Inflammatory macrophage treated with lipopolysaccharide for 1 hour (primary cell): ENCODE measurements around the gene PRKCA.

Experiments used
- DNase-seq, 2 donors: peaks; one replicate each; pipeline ENCODE4 v3.0.0-alpha.2; 2020 to 2022

Gene PRKCA

DNA sequence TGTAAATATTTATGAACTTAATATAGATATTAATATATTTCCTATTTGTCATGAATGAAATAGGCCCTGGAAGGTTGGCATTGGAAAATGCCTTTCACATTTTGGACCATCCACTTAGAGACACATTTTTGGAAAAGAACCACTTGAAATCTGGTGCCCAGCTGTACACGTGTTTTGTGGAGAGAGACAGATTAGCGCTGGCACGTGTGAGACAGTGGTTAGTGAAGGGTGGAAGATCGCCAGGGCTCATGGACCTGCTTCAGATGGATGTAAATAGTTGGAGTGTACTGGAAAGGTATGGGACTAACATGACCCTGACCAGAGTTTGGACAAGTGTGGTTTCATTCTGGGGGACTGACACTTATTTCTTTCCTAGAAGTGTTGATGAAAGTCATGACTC, 222.9 kb downstream of the PRKCA start:
- no peak for DNase-seq

DNA sequence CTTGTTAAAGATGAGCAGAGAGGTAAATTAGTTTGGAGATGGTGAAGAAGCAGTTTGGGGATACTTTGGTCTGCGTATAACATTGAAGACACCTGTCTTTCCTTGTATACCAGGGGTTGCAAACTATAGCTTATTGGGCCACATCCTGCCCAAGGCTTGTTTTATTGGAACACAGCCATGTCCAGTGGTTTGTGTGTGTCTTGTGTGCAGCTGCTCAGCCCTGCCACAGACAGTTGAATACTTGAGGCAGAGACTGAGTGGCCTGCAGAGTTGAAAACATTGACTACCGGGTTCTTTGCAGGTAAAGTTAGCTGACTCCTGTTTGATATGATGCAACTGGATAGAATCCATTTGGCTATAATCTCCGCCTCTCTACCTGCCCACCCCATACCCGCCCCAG, 224.4 kb downstream of the PRKCA start:
- no peak for DNase-seq

DNA sequence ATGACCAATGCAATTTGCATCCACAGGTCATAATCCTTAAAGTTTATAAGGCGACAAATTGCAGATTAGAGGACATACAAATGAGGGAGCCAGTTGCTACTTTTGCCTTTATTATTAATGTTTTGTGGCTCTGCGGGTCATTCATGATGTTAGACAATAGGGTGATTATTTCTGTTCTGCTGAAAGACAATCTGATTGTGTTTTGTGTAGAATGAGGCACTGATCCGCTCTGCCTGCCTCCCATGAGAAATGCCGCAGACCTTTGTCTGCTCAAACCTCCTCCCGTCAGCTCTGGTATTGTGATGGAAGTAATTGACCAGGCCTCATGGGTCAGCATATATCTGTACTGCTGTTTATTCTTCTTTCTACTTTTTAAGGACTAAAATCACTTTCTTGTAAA, 224.9 kb downstream of the PRKCA start:
- no peak for DNase-seq

DNA sequence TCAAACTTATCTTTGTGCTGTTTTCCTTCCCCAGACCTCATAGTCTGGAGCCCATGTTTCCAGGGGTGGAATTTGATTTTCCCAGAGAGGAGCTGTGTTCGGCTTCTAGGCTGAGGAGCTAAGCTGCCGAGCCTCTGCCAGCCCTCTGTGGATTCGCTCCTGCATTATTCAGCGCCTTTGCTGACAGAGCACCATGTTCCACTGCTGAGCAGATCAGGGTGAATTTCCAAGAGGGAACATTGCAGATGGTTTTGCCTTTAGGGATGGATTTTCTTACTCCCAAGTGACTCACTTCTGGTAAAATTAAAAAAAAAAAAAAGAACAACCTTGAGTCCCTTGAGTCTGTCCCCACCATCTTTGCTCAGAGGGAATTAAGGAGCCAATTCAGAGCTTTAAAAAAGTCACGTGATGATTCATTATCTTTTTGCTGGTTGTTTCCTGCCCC, 229.5 kb downstream of the PRKCA start:
- DNase-seq: no peak

DNA sequence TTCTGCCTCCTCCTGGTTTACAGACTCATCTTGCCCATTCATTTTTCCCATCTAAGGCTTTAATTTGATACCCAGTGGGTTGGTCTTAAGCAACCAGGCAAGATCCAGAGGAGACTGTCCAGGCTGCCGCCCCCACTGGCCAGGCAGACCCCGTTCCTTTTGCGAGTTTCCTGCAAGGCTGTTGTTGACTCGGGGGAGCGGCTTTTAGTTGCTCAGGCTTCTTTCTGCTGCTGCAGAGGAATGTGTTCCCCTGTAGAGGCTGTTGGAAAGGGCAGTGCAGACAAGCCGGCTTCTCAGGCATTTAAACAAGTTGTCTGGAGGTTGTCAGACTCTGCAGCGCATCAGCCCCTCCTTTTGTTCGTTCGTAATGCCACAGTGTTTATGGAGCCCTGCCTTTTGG, 231.2 kb downstream of the PRKCA start:
- DNase-seq: no peak

DNA sequence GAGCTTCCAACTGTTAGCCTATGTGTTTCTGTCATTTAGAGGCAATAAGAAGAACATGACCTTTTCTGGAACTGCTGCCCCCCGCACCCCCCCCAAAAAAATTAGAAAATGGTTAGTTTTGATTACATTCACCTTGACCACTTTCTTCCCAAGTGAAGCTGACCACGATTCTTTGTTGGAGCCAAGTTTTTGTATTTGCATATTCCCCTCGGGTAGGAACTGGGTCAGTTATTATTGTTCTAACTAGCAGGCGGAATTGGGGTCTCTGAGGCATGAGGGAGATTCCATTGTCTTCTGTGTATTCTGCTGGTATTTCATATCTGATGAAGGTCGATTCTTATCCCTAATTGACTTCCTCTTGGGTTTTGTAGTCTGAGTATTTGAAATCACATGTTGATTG, 231.6 kb downstream of the PRKCA start:
- no peak for DNase-seq

DNA sequence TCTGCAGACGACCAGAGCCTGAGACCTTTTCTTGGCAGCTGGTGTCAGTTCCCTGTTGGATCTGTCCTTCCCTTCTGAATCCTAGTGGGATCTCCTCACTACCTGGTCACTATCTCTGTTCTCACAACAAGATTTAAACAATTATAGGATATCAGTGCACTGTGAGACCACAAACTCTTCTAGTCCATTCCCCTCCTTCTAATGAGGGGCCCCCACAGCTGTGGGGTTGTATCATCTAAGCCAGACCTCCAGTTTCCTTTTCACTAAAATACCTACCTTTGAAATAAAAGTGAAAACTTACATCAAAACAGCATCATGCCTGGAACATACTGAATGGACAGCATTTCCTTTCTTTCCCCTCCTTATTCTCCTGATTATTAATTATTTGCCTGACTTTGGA, 233.2 kb downstream of the PRKCA start:
- DNase-seq: no peak

DNA sequence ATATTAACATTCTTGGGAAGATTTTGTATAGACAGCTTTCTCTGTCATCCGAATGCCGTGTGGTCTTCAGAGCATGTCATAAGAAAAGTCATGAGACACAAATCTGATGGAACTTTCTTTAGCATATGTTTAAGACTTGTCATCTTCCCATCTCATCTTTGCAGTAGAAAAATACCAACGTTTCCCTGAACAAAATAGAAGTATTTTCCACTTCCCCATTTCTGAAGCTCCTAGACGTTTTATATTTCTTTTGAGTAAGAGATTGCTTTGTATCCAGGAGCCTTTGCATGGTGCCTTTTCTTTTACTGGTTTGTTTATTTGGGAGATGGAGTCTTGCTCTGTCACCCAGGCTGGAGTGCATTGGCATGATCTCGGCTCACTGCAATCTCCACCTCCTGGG, 235.1 kb downstream of the PRKCA start:
- no peak for DNase-seq

DNA sequence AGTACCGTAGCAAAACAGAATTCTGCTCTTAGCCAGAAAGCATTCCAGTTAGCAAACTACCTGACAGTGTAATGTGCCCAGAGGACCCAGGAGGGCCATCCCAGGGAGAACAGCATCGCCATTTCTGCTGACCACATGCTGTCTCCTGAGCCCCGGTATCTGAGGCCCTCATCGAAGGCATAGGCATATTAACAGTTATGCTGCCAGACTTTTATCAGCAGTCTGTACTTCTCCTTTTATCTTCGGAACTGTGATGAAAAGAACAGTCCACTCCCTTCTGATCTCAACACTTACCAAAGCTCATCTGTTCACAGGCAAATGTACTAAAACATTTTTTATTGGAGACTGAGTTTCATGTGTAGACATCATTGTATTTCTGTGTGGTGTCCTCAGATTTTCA, 236.4 kb downstream of the PRKCA start:
- peak in 1 of 2 donors; percentile 4 for DNase-seq

DNA sequence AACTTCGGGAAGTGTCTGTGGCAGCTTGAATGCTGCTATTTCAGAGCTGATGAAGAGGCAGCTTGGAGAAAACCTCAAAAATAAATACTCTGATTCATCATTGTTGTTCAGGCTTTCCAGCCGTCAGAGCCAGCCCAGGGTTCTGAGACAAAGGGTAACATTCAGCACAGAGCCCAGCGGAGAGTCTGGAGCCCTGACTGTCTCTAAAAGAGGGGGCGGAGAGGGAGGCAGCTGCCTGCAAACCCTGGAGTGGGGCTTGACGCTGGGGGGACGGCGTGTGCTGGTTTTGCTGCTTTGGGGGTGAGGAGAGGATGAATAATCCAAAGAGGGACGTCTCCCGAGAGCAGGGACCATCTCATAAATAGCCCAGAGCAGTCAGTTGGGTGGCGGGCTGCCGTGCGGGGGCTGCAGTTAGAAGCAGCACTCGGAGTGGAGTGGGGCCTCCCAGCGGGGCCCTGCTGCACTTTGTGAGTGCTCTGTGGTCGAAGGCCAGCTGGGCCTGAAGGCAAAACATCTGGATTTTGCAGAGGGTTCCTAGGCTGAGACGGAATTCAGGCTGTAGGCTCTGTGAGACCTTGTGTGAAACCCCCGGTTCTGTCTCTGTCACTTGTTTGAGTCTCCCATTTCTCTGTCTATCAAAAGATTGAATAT, 237.8 kb downstream of the PRKCA start:
- no peak for DNase-seq

DNA sequence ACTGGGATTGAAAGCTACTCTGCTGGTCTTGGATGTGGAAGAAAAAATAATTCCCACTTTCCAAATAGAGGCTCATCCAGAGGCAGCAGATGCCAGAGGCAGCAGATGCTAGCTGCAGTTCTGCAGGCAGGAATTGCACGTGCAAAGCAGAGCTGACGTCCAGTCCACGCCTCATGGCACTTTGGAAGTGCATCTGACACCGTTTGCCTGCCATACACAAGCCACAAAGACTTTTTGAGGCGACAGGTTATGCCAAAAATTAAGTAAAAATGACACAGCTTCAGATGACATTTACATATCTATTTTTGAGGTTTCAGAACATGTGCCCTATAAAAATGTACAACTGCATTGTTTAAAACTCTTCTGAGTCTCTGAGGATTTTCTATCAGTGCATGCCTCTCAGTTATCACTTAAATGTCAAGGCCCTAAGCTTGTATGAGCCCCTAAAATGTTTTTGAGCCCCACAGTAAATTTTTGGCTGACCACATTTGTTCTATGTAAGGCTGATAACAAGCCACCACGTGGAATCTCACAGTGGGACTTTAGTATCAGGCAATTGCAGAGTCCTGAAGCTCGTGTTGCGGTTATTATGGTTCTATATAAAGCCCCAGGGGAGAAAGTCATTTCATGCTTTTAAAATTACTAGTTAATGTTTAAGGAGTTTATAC, 239.2 kb downstream of the PRKCA start:
- DNase-seq: no peak

DNA sequence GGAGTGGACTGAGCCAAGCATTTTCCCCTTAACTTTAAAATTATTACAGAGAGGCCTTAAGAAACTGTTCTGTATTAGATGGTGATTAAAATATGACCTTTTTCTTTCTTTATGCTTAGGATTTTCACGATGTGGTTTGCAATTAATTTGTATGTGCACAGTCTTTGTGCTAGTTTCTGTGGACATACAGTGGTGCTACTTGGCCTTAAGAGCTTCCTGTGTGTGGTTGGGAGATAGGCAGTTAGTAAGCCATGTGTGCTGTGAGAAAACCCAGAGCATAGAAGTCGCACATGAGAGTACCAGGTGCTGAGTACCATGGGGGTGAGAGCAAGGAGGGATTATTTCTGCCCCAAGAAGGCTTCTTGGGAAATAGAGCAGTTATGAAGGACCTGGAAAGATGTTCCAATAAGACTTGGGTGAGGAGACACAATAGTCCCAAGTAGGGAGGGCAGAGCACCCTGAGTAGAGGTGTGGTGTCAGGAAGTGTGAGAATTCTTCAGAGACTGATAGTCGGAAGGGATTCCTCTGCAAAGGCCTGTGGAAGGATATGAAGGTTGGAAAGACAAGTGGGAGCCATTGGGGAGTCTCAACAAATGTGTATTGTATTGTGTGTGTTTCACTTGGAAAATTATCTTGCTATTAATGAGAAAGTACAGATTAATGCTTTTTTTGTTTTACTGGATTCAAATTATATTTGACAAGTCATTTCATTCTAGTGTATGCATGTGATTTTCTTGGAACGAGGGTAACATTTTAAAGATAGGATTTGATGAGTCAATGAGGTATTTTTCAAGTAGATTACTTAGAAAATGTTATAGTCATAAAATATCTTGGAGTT, 239.9 kb downstream of the PRKCA start:
- DNase-seq: no peak

DNA sequence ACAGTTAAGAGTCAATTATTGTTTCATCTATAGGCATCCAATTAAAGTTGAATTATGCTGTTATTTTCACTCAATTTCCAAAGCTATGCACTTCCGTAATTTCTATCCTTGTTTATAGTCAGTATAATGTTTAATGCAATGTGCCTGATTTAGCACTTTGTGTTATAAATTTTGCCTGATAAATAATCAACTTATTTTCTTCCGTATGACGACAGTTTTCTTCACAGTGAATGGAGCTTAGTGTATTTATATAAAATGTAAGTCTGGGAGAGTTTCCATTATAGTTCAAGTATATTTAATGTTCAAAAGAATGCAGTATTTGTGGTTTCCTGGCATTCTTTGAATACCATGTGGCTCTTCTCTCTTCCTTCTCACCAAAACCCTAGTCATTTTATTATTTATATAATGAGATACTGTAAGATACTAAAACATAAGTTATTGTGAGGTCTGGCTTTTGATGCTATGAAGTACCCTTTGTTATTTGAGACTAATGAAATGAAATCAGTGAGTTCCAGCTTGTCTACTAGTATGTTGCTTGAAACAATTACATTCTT, 240.6 kb downstream of the PRKCA start:
- no peak for DNase-seq

DNA sequence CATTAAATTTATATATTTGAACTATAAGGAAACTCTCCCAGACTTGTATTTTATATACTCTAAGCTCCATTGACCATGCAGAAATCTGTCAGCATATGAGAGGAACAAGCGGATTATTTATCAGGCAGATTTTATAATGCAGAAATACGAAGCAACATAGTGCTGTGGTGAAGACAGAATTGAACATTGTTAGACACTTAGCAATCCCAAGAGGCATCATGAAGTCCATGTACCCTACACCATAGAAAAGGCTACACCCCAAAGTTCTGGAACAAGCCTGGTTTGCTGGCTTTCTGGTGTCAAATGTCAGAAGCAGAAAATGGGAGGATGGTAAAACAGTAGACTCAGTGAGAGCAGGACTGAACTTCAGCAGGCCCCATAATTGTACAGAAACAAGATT, 241.1 kb downstream of the PRKCA start:
- no peak for DNase-seq

DNA sequence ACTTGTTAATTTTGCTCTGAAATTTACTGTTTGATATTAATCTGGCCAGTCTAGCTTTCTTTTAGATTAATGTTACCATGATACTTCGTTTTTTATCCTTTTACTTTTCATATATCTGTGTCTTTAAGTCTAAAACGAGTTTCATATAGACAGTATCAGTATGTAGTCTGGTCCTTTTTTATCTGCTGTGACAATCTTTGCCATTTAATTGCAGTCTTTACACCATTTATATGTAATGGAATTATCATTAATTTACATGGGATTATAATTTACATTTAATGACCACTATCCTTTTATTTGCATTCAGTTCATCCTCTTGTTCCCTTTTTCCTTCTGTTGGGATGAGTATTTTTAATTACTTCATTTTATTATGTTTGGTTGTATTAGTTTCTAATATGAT, 243.5 kb downstream of the PRKCA start:
- no peak for DNase-seq

DNA sequence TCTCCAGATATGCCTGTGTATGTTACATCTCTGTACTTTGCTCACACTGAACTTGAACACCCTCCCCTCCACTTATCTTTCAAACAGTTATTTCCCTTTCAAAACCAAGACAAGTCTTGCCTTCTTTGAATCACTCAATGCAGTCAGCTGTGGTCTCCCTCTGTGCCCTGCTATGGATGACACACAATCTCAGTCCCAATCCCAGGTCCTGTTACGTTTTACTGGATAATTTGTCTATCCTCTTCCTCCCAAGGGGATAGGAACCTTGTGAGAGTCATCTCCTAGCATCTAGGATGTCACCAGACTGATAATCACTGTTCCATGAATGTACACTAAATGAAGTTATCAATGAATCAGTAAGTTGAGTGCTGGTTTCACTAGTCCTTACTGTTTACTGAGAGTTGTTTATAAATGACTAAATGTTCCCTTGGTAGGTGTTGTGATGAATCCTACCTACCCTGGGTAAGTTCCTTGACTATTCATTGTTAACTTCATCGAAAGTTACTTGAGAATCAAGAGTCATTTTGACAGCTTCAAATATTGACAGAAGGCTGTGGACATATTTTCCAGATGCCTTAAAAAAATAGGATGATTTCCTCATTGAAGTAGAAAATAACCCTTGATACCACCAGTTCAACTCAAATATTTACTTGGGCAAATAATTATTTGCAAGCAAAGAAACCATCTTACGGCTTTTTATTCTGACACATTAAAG, 244.9 kb downstream of the PRKCA start:
- no peak for DNase-seq

DNA sequence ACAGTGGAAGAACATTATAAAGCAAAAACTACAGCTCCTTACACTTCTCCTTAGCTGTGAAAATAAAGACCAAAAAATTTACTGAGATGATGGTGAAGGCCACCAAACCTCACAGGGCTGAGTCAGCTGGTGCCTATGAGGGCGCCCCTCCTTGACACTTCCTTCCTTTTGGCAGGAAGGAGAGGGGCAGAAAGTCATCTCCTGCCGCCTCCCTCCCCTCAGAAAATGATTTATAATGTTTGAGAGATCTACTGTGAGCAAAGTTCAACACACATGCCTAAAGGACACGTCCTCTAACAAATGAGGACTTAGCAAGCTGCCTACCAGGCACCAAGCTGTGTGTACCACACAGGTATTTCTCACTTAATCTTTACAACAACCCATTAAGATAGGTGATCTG, 245.7 kb downstream of the PRKCA start:
- DNase-seq: no peak

DNA sequence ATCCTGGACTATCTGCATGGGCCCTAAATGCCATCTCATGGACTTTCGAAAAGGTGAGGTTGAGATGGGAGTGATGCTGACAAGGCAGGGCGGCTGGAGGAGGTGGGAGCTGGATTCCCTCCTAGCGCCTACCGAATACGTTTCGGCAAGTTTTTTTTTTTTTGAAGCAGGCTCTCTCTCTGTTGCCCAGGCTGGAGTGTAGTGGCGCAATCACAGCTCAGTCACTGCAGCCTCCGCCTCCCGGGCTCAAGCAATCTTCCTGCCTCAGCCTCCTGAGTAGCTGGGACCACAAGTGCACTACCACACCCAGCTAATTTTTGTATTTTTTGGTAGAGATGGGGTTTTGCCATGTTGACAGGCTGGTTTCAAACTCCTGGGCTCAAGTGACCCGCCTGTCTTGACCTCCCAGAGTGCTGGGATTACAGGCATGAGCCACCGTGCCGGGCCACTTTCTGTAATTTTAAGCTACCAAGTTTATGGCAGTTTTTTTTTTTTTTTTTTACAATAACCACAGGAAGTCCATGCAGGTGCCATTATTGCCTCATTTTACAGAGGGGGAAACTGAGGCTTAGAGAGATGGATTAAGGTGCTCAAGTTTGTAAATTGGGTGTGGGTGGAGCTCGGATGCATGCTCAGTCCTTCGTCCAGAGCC, 246.4 kb downstream of the PRKCA start:
- peak in 1 of 2 donors; percentile 9 for DNase-seq

DNA sequence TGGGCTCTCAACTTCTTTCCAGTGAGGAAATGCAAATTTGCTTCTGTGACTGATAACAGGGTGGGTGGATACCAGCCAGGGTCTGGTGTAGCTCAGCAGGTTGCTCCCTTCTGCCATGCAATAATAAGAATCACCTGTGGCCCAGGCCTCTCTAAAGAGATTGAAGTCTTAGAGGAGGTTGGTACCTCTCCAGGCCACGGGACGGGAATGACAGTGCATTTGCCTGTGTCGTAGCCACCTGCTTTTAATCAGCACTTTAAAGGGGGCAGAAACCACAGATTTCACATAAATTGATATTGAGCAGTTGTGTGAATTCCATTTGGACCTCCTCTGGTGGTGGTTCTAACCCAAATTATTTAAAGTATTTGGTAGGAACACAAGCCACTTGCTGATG, 246.9 kb downstream of the PRKCA start:
- no peak for DNase-seq

DNA sequence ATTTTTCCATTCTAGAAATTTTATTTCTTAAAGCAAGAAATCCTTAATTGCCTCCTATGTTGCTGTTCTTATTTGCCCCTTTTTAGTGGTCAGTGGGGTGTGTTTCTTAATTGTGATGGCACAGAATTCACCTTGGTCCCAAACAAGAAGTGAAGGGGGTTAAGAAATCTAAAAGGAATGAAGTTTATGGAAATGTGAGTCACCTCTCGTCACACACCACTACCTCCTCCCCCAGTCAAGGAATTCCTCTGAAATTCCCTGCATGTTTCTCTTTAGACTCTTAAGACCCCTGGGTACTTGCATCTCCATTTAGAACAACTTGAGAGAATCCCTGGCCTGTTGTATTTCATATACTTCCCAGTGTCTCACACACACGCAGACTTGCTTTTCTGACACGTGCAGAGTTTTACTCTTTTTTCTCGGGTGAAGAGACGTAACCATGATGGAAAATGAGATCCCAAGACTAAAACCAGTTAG, 247.4 kb downstream of the PRKCA start:
- no peak for DNase-seq

DNA sequence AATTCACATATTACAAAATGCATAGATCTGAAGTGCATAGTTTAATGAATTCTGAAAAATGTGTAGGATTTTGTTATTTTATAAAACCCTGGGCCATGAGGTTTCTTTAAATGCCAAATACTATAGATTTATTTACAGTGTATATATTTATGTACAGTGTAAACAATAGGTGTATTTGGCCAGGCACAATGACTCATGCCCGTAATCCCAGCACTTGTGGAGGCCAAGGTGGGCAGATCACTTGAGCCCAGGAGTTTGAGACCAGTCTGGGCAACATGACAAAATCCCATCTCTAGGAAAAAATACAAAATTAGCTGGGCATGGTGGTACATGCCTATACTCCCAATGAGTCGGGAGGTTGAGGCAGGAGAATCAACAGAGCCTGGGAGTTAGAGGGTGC, 249.4 kb downstream of the PRKCA start:
- DNase-seq: no peak

DNA sequence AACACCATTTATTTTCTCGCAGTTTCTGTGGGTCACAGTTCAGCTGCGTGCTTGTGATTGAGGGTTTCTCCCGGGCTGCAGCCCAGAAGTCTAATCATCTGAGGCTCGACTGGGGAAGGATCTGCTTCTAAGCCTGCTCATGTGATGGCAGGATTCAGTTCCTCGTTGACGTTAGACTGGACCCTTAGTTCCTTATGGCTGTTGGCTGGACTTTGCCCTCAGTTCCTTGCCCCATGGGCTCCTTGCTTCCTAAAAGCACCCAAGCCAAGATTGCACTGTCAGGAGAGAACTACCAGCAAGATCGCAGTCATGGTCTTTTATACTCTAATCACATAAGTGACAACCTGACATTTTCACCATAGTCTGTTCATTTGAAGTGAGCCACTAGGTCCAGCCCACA, 250.0 kb downstream of the PRKCA start:
- peak in 1 of 2 donors; percentile 6 for DNase-seq
